GM23248 (cell line): ENCODE results near the gene ADGRF4. TPM values are rescaled to one million over a fixed set of nuclear protein-coding genes. Genes with fewer than 3 reads are reported as not detected.

ENCODE experiments used
- DNase-seq: peaks from one replicate; pipeline ENCODE4 v3.0.0-alpha.2; 2015
- H2AFZ ChIP-seq: fragments of 200-600 bp; sonication (generic); 2 replicates; pipeline ENCODE4 v1.6.1; 2016; ENCODE audit warnings: antibody characterized with exemption
- H3F3A ChIP-seq: fragments of 200-600 bp; sonication (generic); 2 replicates; pipeline ENCODE4 v1.6.1; 2016; ENCODE audit warnings: mild to moderate bottlenecking, antibody characterized with exemption, mixed run types; ENCODE audit not compliant: insufficient read depth
- H3K27ac ChIP-seq: fragments of 200-600 bp; sonication (generic); 2 replicates; pipeline ENCODE4 v1.5.1; 2016; ENCODE audit warnings: mild to moderate bottlenecking
- H3K27me3 ChIP-seq: fragments of 200-600 bp; sonication (generic); replicated peaks from 2 replicates; pipeline ENCODE4 v1.6.1; 2016; ENCODE audit warnings: mild to moderate bottlenecking; ENCODE audit not compliant: insufficient read depth
- H3K36me3 ChIP-seq: fragments of 200-600 bp; sonication (generic); 2 replicates; pipeline ENCODE4 v1.6.1; 2016; ENCODE audit warnings: low read depth, mild to moderate bottlenecking
- H3K4me1 ChIP-seq: fragments of 200-600 bp; sonication (generic); 2 replicates; pipeline ENCODE4 v1.6.1; 2016; ENCODE audit warnings: mild to moderate bottlenecking; ENCODE audit not compliant: insufficient read depth
- H3K4me2 ChIP-seq: fragments of 200-600 bp; sonication (generic); one replicate; pipeline ENCODE4 v1.6.1; 2016; ENCODE audit warnings: mild to moderate bottlenecking; ENCODE audit not compliant: unreplicated experiment
- H3K4me3 ChIP-seq: fragments of 200-600 bp; sonication (generic); 2 replicates; pipeline ENCODE4 v1.5.1; 2016; ENCODE audit warnings: mild to moderate bottlenecking
- H3K79me2 ChIP-seq: fragments of 200-600 bp; sonication (generic); 2 replicates; pipeline ENCODE4 v1.6.1; 2016; ENCODE audit warnings: mild to moderate bottlenecking; ENCODE audit not compliant: insufficient read depth
- H3K9ac ChIP-seq: fragments of 200-600 bp; sonication (generic); 2 replicates; pipeline ENCODE4 v1.6.1; 2016; ENCODE audit warnings: mild to moderate bottlenecking
- H3K9me2 ChIP-seq: fragments of 200-600 bp; sonication (generic); 2 replicates; pipeline ENCODE4 v1.6.1; 2016; ENCODE audit warnings: mixed run types, mild to moderate bottlenecking, moderate library complexity; ENCODE audit not compliant: insufficient read depth
- H3K9me3 ChIP-seq: fragments of 200-600 bp; sonication (generic); one replicate; pipeline ENCODE4 v1.6.1; 2017; ENCODE audit warnings: low read depth
- H4K20me1 ChIP-seq: fragments of 200-600 bp; sonication (generic); 2 replicates; pipeline ENCODE4 v1.6.0; 2016; ENCODE audit not compliant: insufficient read depth
- EZH2 ChIP-seq: fragments of 200-600 bp; sonication (generic); IDR thresholded peaks from 2 replicates; pipeline ENCODE4 v1.6.1; 2018; ENCODE audit warnings: antibody characterized with exemption, mild to moderate bottlenecking; ENCODE audit not compliant: insufficient read depth, poor library complexity, severe bottlenecking
- EZH2phosphoT487 ChIP-seq: fragments of 200-600 bp; sonication (generic); IDR thresholded peaks from 2 replicates; pipeline ENCODE4 v1.6.1; 2018; ENCODE audit warnings: antibody characterized with exemption, moderate library complexity, mild to moderate bottlenecking, low read depth; ENCODE audit not compliant: insufficient read depth
- WGBS, 2 experiments: methylation state at CpG; one replicate each; pipeline ENCODE4 v1.1.6; 2015 to 2017; ENCODE audit warnings: low lambda C conversion rate in 2 of 2, low coverage in 1 of 2; ENCODE audit errors: missing lambda C conversion rate in 2 of 2; 5-methylcytosine and 5-hydroxymethylcytosine counted together
- in situ Hi-C: fragments of 300-500 bp; cut with MboI; formaldehyde crosslinking; loops from 2 replicates; pipeline ENCODE4 v1.15.0; 2020
- polyA plus RNA-seq: library from polyadenylated mRNA; unstranded; fragments of >200 nt; fragmentation: Nextera tagmentation; extraction: Ambion mirVana; gene quantifications from 2 replicates; pipeline ENCODE4 v1.2.1, GENCODE V29; 2016
- total RNA-seq: library from RNA; depleted of rRNA; stranded (reverse); fragments of >200 nt; shearing (Covaris generic); gene quantifications from 2 replicates; pipeline ENCODE4 v1.2.3, GENCODE V29; 2014

The ADGRF4 gene
- total and polyA plus RNA-seq, 2 experiments from 2014 or later: 0.11 TPM; not detected in 1

GRCh38 chr6:47654255-47654654, 44.1 kb upstream of the ADGRF4 start:
- Histone ChIP-seq H3K4me3 (no peak overlapping the region), H3K36me3 (no peaks in the 10 kb centered on the region), H4K20me1 (no peaks in the 10 kb centered on the region), H3K9me3 (no peaks in the 10 kb centered on the region), H3K4me2 (no peak overlapping the region), H3K9ac (no peak overlapping the region), H3F3A (no peaks in the 10 kb centered on the region), H3K27me3 (0 out of 2 replicates have a peak, but pooled peaks cover 10% of the 10 kb centered on the region), H3K4me1 (peaks cover 13% of the 10 kb centered on the region), H3K79me2 (no peaks in the 10 kb centered on the region), H3K9me2 (no peaks in the 10 kb centered on the region), H2AFZ (no peak overlapping the region), H3K27ac (no peak overlapping the region)
- WGBS, 2 experiments: 60 to 70% methylated on average over 4 of the region's 4 CpGs
- in situ Hi-C loops: no loop called here
- peak; percentile 40 for DNase-seq
- no peak for TF ChIP-seq EZH2phosphoT487
- TF ChIP-seq EZH2: no peak

GRCh38 chr6:47655719-47656595, 42.4 kb upstream of the ADGRF4 start:
- no peaks in the 10 kb centered on the region for H3K79me2 ChIP-seq
- in situ Hi-C loops: no loop called here
- no peak overlapping the region for H3K4me2 ChIP-seq
- WGBS, 2 experiments: 55 to 58% methylated on average over 7 of the region's 7 CpGs
- no peaks in the 10 kb centered on the region for H3K9me2 ChIP-seq
- no peaks in the 10 kb centered on the region for H3K36me3 ChIP-seq
- H3K9me3 ChIP-seq: no peaks in the 10 kb centered on the region
- no peak overlapping the region for H3K4me3 ChIP-seq
- no peak overlapping the region for H2AFZ ChIP-seq
- no peaks in the 10 kb centered on the region for H3F3A ChIP-seq
- peaks cover 9% of the 10 kb centered on the region for H3K4me1 ChIP-seq
- TF ChIP-seq EZH2 (no peak), EZH2phosphoT487 (no peak)
- no peak overlapping the region for H3K27ac ChIP-seq
- peak; percentile 53 for DNase-seq
- H3K27me3 ChIP-seq: peaks cover 10% of the 10 kb centered on the region; the same call in 1 of the 2 replicates
- no peak overlapping the region for H3K9ac ChIP-seq
- H4K20me1 ChIP-seq: no peaks in the 10 kb centered on the region

- TF ChIP-seq EZH2phosphoT487 (no peak), EZH2 (no peak)
- Histone ChIP-seq H3K9ac (no peak overlapping the region), H3K9me3 (no peaks in the 10 kb centered on the region), H3K4me3 (no peak overlapping the region), H3F3A (no peaks in the 10 kb centered on the region), H3K4me1 (no peaks in the 10 kb centered on the region), H2AFZ (no peak overlapping the region), H3K9me2 (no peaks in the 10 kb centered on the region), H3K36me3 (no peaks in the 10 kb centered on the region), H4K20me1 (no peaks in the 10 kb centered on the region), H3K4me2 (no peak overlapping the region), H3K79me2 (no peaks in the 10 kb centered on the region), H3K27ac (no peak overlapping the region), H3K27me3 (peaks cover 6% of the 10 kb centered on the region; the same call in 1 of the 2 replicates)
- in situ Hi-C loops: no loop called here
- WGBS, 2 experiments: 56 to 57% methylated on average over 5 of the region's 5 CpGs
- DNase-seq: no peak
Measured at GRCh38 chr6:47661960-47662359, 36.4 kb upstream of the ADGRF4 start.

GRCh38 chr6:47663462-47664216, 34.7 kb upstream of the ADGRF4 start:
- Histone ChIP-seq H4K20me1 (no peaks in the 10 kb centered on the region), H3F3A (no peaks in the 10 kb centered on the region), H2AFZ (no peak overlapping the region), H3K36me3 (no peaks in the 10 kb centered on the region), H3K9me2 (no peaks in the 10 kb centered on the region), H3K4me2 (no peak overlapping the region), H3K27ac (no peak overlapping the region), H3K4me3 (no peak overlapping the region), H3K79me2 (no peaks in the 10 kb centered on the region), H3K9me3 (no peaks in the 10 kb centered on the region), H3K27me3 (peaks cover 8% of the 10 kb centered on the region), H3K9ac (no peak overlapping the region), H3K4me1 (no peaks in the 10 kb centered on the region)
- TF ChIP-seq EZH2phosphoT487: no peak
- WGBS, 2 experiments: 68 to 74% methylated on average over 12 to 13 of the region's 13 CpGs
- no peak for DNase-seq
- in situ Hi-C loops: no loop called here
